ENCODE data around the gene RPS6KA1. TPM values are rescaled to one million over a fixed set of nuclear protein-coding genes. Genes with fewer than 3 reads are reported as not detected.
A peak's percentile ranks its signal among the peaks of the same experiment; 100 is the strongest.

The RPS6KA1 gene
- total and polyA plus RNA-seq, 9 of the 15 experiments (the other 6 are each of a cell fraction or from before 2014, with no cell fraction given) = 2.4 to 61.0 (median 35.5) TPM

GRCh38 chr1:26571381-26571780 is 41.8 kb downstream of the RPS6KA1 start (continued):
- no peak for TF ChIP-seq ILK (tag; IDR thresholded peaks at IDR 0.05; ENCODE audit: borderline replicate concordance, low read depth)
- no peak for TF ChIP-seq HLTF (IDR thresholded peaks at IDR 0.05)
- TF ChIP-seq MEF2D (tag; conservative IDR thresholded peaks at IDR 0.05; ENCODE audit: low read depth) = no peak
- no peak for TF ChIP-seq ZZZ3 (IDR thresholded peaks at IDR 0.05)
- TF ChIP-seq THRB (CRISPR knock-in tag; conservative IDR thresholded peaks at IDR 0.05) = no peak
- no peak for TF ChIP-seq SAFB (IDR thresholded peaks at IDR 0.05; ENCODE audit: borderline replicate concordance, low read depth, low read length)
- TF ChIP-seq ZNF586 (CRISPR knock-in tag; conservative IDR thresholded peaks at IDR 0.05) = no peak
- no peak for TF ChIP-seq CHD1 (IDR thresholded peaks at IDR 0.05; ENCODE audit: low read length)
- TF ChIP-seq ZBTB1 (CRISPR knock-in tag; IDR thresholded peaks at IDR 0.05; ENCODE audit: borderline replicate concordance, low read depth) = no peak
- no peak for TF ChIP-seq ZNF175 (CRISPR knock-in tag; IDR thresholded peaks at IDR 0.05; ENCODE audit: low read depth)

- WGBS (ENCODE audit: insufficient coverage, low coverage, missing lambda C conversion rate) = 91% methylated on average over 13 of the region's 13 CpGs
- H3K9ac ChIP-seq (ENCODE audit: insufficient read depth in 1 of 2, low read depth in 2 of 2, low read length in 2 of 2) = peak overlapping the region in 1 of 2 experiments; percentile 64; a peak in 2 of 4 replicates
- in situ Hi-C loops (cut with MboI) (no loop called here), intact Hi-C loops (cut with micrococcal nuclease) (no loop called here)
- ATAC-seq = no peak
- no peak for FAIRE-seq
- CTCF ChIA-PET (ENCODE audit: low intra/inter-chr PET ratio) = interaction anchor here (0.6 kb wide), 1 partner anchor 30 kb away, joined by 3 read pairs; no protein-coding TSS in a partner anchor
- no peaks in the 10 kb centered on the region for H3K79me2 ChIP-seq (ENCODE audit: control insufficient read depth, insufficient read depth, low read length)
- H4K20me1 ChIP-seq (replicated peaks; ENCODE audit: control insufficient read depth, insufficient read depth, low read length) = no peaks in the 10 kb centered on the region
- H3K9me1 ChIP-seq (ENCODE audit: control insufficient read depth, insufficient read depth, low read length) = no peaks in the 10 kb centered on the region
- BruUV-seq (replicated peaks) = no TSS peak
- no peaks in the 10 kb centered on the region for H3K27me3 ChIP-seq (ENCODE audit: control insufficient read depth in 2 of 2, insufficient read depth in 2 of 2, low read length in 2 of 2)
- no peak for DNase-seq (ENCODE audit: extremely low read depth in 1 of 4, low spot score in 3 of 4)
- H3K9me3 ChIP-seq (replicated peaks; ENCODE audit: control insufficient read depth, insufficient read depth, low read depth, low read length) = no peaks in the 10 kb centered on the region
- POLR2A ChIA-PET = interaction anchor here (2.6 kb wide), 1 partner anchor 10 kb away, joined by 13 read pairs; no protein-coding TSS in a partner anchor
- peaks cover 10 to 15% of the 10 kb centered on the region in 2 experiments; a peak in 4 of 5 replicates for H3K4me1 ChIP-seq (replicated peaks in 1 of 2; ENCODE audit: control insufficient read depth in 2 of 2, insufficient read depth in 2 of 2, low read length in 2 of 2)
- H3K4me2 ChIP-seq (ENCODE audit: insufficient read depth, low read length) = no peak overlapping the region
- H3K36me3 ChIP-seq (ENCODE audit: control insufficient read depth, insufficient read depth, low read length) = peaks cover 52% of the 10 kb centered on the region; the same call in 2 of the 3 replicates
- no peak overlapping the region for H3K4me3 ChIP-seq
- no peak overlapping the region for H3K27ac ChIP-seq (ENCODE audit: extremely low read depth, low read depth, low read length)
- H2AFZ ChIP-seq (ENCODE audit: low read depth, low read length) = no peak overlapping the region
- TF ChIP-seq EP400 (IDR thresholded peaks at IDR 0.05) (no peak), ZBTB34 (CRISPR knock-in tag; IDR thresholded peaks at IDR 0.05) (no peak), NCOA2 (IDR thresholded peaks at IDR 0.05; ENCODE audit: partially characterized antibody in 2 of 2) (no peak), BRF2 (IDR thresholded peaks at IDR 0.05; ENCODE audit: borderline replicate concordance, insufficient read depth, insufficient read length) (no peak), CTCF (IDR thresholded peaks at IDR 0.05 in 2 of 3, conservative IDR thresholded peaks at IDR 0.05 in 1 of 3; ENCODE audit: insufficient read depth in 2 of 3, low read depth in 1 of 3, low read length in 3 of 3) (0 out of 6 replicates have a peak, but pooled peaks of 1 of the 3 experiments have one; percentile 4), MTF1 (CRISPR knock-in tag; IDR thresholded peaks at IDR 0.05; ENCODE audit: borderline replicate concordance) (no peak)
Observed at GRCh38 chr1:26574018-26574417, 44.5 kb downstream of the RPS6KA1 start.
